Ovary (tissue), 3 donors: ENCODE results near the gene LLCFC1.

Experiments
- CTCF ChIP-seq, 3 donors: fragments of 450-650 bp in 2 of 3; fragments of 200-600 bp in 1 of 3; IDR thresholded peaks; one replicate each; pipeline versions ENCODE4 v1.5.1 to v1.8.0; 2016 to 2022; ENCODE audit warnings: antibody characterized with exemption in 3 of 3, mild to moderate bottlenecking in 1 of 3
- EP300 ChIP-seq: sonication (generic); formaldehyde crosslinking; IDR thresholded peaks from one replicate; pipeline ENCODE4 v1.6.1; 2017; ENCODE audit warnings: antibody characterized with exemption
- POLR2A ChIP-seq: fragments of 450-650 bp; IDR thresholded peaks from one replicate; pipeline ENCODE4 v1.6.1; 2017; ENCODE audit warnings: antibody characterized with exemption, mild to moderate bottlenecking, moderate library complexity
- donor health status: DM: no; HTN: no; CAD: no.

GRCh38 chr7:142894112-142894984 lies 44.9 kb upstream of the LLCFC1 start:
- TF ChIP-seq CTCF (IDR thresholded peaks at IDR 0.05) (no peak), POLR2A (no peak), EP300 (no peak)
